Adrenal gland (tissue), 5 donors: Measurements from ENCODE around the gene RNF180.

Source experiments
- POLR2A ChIP-seq, 2 donors: fragments of 450-650 bp; IDR thresholded peaks; one replicate each; pipeline ENCODE4 v1.6.1; 2017; ENCODE audit warnings: antibody characterized with exemption in 2 of 2, mild to moderate bottlenecking in 2 of 2, moderate library complexity in 1 of 2
- TF ChIP-seq, protein P1 (sequence below), 6 experiments: fragments of 450-650 bp in 4 of 6; fragments of 200-600 bp in 2 of 6; sonication (generic) in 1 of 6; IDR thresholded peaks; 1 replicate in 5 of 6; 2 replicates in 1 of 6; pipeline versions ENCODE4 v1.5.1 to v1.8.0; 2016 to 2021; ENCODE audit warnings: antibody characterized with exemption in 6 of 6, mild to moderate bottlenecking in 2 of 6, moderate library complexity in 1 of 6
- donor health status: DM: no; HTN: no; CAD: no.

DNA sequence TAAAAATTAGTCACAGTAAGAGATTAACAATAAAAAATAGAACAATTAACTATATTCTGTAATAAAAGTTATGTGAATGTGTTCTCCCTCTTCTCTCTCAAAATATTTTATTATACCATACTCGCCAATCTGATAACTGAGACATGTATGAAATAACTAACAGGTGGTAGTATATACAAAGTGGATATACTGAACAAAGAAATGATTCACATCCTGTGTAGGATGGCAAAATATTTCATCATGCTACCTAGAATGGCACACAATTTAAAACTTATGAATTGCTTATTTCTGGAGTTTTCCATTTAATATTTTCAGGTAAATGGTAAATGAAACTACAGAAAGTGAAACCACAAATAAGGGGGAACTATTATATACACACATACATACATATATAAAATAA, 152.5 kb downstream of the RNF180 start:
- TF ChIP-seq, protein P1, sequence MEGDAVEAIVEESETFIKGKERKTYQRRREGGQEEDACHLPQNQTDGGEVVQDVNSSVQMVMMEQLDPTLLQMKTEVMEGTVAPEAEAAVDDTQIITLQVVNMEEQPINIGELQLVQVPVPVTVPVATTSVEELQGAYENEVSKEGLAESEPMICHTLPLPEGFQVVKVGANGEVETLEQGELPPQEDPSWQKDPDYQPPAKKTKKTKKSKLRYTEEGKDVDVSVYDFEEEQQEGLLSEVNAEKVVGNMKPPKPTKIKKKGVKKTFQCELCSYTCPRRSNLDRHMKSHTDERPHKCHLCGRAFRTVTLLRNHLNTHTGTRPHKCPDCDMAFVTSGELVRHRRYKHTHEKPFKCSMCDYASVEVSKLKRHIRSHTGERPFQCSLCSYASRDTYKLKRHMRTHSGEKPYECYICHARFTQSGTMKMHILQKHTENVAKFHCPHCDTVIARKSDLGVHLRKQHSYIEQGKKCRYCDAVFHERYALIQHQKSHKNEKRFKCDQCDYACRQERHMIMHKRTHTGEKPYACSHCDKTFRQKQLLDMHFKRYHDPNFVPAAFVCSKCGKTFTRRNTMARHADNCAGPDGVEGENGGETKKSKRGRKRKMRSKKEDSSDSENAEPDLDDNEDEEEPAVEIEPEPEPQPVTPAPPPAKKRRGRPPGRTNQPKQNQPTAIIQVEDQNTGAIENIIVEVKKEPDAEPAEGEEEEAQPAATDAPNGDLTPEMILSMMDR (IDR thresholded peaks at IDR 0.05): no peak
- no peak for TF ChIP-seq POLR2A (IDR thresholded peaks at IDR 0.05)
